ENCODE measurements around the gene HGS. TPM values are rescaled to one million over a fixed set of nuclear protein-coding genes. Genes with fewer than 3 reads are reported as not detected.

Gene HGS
- total and polyA plus RNA-seq, 8 donors = 39.3 to 174 (median 45.2) TPM

GRCh38 chr17:81708739-81709185 lies 25.0 kb downstream of the HGS start:
- Histone ChIP-seq H3K9me3 (no peaks in the 10 kb centered on the region), H3K27me3 (no peaks in the 10 kb centered on the region), H3K4me3 (no peak overlapping the region), H3K36me3 (peaks cover 0 to 11% (median 0%) of the 10 kb centered on the region in 3 donors), H3K27ac (no peak overlapping the region), H3K4me1 (peaks cover 11 to 25% (median 12%) of the 10 kb centered on the region in 3 donors)
- no peak for FAIRE-seq
- intact Hi-C loops (cut with DNase I) = no loop called here
- WGBS, 2 donors = 89% methylated on average over 17 of the region's 17 CpGs
- no peak for TF ChIP-seq CTCF (IDR thresholded peaks at IDR 0.05)
- ATAC-seq = no peak
- DNase-seq = no peak

- Histone ChIP-seq H3K4me3 (no peak overlapping the region), H3K36me3 (peaks cover 0 to 11% (median 0%) of the 10 kb centered on the region in 3 donors), H3K27ac (peak overlapping the region; percentile 64 to 92 (median 78)), H3K4me1 (peaks cover 11 to 26% (median 18%) of the 10 kb centered on the region in 3 donors), H3K27me3 (no peaks in the 10 kb centered on the region), H3K9me3 (no peaks in the 10 kb centered on the region)
- ATAC-seq (peak in 1 of 4 donors; percentile 16), FAIRE-seq (no peak), DNase-seq (peak in 2 of 6 donors; percentile 59 to 80)
- TF ChIP-seq CTCF (IDR thresholded peaks at IDR 0.05) = no peak
- intact Hi-C loops (cut with DNase I) = no loop called here
- WGBS, 2 donors = 43 to 44% methylated on average over 29 of the region's 29 CpGs
Measured at GRCh38 chr17:81710514-81711308, 26.9 kb downstream of the HGS start.

- WGBS, 2 donors = 1% methylated on average over 77 to 89 of the region's 89 CpGs
- TF ChIP-seq CTCF (IDR thresholded peaks at IDR 0.05) = peak in 1 of 4 donors; percentile 11
- intact Hi-C loops (cut with DNase I) = no loop called here
- DNase-seq = peak; percentile 90 to 98 (median 96)
- Histone ChIP-seq H3K4me1 (peaks cover 11 to 26% (median 18%) of the 10 kb centered on the region in 3 donors), H3K27ac (peak within 1 kb of the TSS; percentile 76 to 92 (median 82)), H3K9me3 (no peaks in the 10 kb centered on the region), H3K36me3 (peaks cover 0 to 9% (median 0%) of the 10 kb centered on the region in 3 donors), H3K27me3 (no peaks in the 10 kb centered on the region), H3K4me3 (peak within 1 kb of the TSS; percentile 71 to 90 (median 84))
- peak; percentile 81 to 88 (median 86) for ATAC-seq
- no peak for FAIRE-seq
Measured at GRCh38 chr17:81711814-81712467, 28.1 kb downstream of the HGS start, which contains the start of gene SLC25A10. SLC25A10 (plus strand) TSS chr17:81712284; CDS start chr17:81712427, 143 bp downstream.

- no peaks in the 10 kb centered on the region for H3K9me3 ChIP-seq
- H3K27ac ChIP-seq = peak overlapping the region; percentile 76 to 92 (median 82)
- ATAC-seq (peak; percentile 14 to 39 (median 32)), FAIRE-seq (no peak), DNase-seq (peak in 5 of 6 donors; percentile 53 to 89 (median 75))
- H3K36me3 ChIP-seq = peaks cover 0 to 7% (median 0%) of the 10 kb centered on the region in 3 donors
- no peak for TF ChIP-seq CTCF (IDR thresholded peaks at IDR 0.05)
- H3K27me3 ChIP-seq = no peaks in the 10 kb centered on the region
- peak overlapping the region; percentile 71 to 90 (median 84) for H3K4me3 ChIP-seq
- peaks cover 11 to 26% (median 18%) of the 10 kb centered on the region in 3 donors for H3K4me1 ChIP-seq
- WGBS, 2 donors = 1 to 3% methylated on average over 19 to 41 of the region's 41 CpGs
- intact Hi-C loops (cut with DNase I) = no loop called here
Measured at GRCh38 chr17:81712468-81713003, 28.7 kb downstream of the HGS start.
